ENCODE data around the gene KDM1A.

KDM1A gene

DNA sequence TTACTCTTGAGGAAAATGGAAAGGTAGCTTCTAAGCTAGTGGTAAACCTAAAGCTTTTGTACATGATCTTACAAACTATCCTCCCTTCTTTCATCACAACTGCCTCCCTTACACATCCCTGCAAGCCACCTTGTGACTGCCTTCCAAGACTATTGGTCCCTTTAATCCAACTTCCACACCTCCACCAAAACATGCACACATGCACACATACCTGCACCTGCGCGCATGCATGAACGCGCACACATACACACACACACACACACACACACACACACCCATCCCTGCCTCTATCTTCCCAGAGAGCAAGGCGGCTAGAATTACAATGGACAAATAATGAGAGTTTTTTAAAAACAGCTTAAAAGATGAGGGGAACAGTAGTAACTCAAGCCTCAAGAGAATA is 91.1 kb downstream of the KDM1A start:
- no peak for DNase-seq (ENCODE audit: low read depth)

DNA sequence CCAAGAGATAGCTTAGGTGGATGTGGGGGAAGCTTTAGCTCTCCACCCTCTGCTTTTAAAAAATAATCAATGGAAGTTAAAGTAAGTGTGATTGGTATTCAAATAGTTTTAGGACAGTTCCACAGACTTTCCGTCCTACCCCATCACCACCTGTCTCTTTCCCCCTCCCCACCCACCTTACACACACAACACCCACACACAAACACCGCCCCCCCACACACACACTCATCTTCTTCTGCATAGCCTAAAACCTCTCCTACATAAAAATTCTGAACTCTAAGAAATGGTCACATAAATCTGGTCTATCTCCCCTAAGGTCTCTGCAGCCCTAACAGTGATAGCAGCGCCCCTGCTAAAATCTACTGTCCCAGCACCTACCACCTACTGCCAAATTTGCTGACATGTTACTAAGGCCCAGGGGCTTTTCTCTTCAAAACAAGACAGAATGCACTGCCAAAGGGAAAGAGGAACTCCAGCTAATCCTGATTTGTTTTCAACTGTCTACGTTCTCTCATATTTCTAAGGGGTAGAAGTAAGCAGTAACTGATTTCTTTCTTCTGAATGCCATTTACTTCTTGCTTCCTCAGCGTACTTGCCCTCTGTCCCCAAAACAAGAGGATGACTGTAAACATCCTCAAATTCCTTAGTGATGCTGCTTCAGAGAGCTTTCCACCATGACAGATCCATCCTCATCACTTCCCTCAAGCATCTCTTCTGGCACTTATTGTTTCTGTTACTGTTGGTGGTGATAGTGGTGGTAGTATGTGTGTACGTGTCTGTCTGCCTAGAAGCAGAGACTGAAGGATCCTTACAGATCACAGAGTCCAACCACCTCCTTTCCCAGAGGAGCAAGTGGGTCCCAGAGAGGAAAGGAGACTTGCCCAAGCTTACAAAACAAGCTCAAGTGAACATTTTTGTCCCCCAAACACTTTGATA is 92.6 kb downstream of the KDM1A start:
- no peak for DNase-seq (ENCODE audit: low read depth)

- no peak for DNase-seq (ENCODE audit: low read depth)
These were observed 95.3 kb downstream of the KDM1A start for GRCh38 chr1:23114424-23115079.

GRCh38 chr1:23116216-23116836 is 97.1 kb downstream of the KDM1A start:
- no peak for DNase-seq (ENCODE audit: low read depth)

DNA sequence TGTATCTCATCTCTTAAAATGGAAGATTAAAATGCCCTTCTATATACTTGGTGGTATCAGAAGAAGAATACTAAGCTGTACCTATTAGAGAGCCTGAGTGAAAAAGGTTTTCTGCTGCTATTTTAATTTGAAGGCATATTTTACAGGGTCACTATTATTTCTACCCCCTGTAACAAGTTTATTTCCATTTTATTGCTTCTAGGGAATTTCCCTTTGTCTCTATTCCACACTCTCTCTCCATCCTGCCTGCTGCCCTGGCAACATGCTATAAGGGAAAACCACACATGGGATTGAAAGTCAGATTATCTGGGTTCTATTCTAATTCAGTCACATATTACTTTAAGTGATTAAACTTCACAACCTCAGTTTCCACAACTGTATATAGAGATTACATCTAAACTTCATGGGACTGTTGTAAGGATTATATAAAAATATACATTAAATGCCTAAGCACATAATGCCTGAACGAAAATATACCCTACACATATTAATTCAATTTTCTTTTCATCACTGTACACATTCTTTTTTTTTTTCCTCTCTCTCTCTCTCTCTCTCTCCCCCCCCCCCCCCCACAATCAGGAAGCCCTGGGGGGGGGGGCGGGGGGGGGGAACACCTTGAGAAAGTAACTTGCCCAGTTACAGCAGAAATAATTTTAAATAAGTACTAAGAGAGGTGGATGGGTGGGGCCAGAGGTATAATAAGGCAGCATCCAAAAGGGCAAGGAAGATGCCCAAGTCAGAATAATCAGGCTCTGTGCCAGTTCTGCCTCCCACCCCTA is 97.8 kb downstream of the KDM1A start:
- DNase-seq (ENCODE audit: low read depth) = no peak

- DNase-seq (ENCODE audit: low read depth) = no peak
These were observed 99.1 kb downstream of the KDM1A start for GRCh38 chr1:23118407-23118806.

- DNase-seq (ENCODE audit: low read depth) = no peak
These were observed 99.9 kb downstream of the KDM1A start for GRCh38 chr1:23118957-23119792.

DNA sequence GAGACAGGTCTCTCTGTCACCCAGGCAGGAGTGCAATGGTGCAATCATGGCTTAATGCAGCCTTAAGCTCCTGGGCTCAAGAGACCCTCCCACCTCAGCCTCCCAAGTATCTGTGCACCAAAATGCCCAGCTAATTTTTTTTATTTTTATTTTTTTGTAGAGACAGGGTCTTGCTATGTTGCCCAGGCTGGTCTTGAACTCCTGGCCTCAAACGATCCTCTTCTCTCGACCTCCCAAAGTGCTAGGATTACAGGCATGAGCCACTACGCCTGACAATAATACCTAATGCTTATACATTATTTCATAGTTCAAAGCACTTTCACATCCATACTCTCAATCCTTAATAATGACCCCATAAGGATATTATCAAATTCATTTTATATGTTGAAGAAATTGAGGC is 101.1 kb downstream of the KDM1A start:
- no peak for DNase-seq (ENCODE audit: low read depth)

DNA sequence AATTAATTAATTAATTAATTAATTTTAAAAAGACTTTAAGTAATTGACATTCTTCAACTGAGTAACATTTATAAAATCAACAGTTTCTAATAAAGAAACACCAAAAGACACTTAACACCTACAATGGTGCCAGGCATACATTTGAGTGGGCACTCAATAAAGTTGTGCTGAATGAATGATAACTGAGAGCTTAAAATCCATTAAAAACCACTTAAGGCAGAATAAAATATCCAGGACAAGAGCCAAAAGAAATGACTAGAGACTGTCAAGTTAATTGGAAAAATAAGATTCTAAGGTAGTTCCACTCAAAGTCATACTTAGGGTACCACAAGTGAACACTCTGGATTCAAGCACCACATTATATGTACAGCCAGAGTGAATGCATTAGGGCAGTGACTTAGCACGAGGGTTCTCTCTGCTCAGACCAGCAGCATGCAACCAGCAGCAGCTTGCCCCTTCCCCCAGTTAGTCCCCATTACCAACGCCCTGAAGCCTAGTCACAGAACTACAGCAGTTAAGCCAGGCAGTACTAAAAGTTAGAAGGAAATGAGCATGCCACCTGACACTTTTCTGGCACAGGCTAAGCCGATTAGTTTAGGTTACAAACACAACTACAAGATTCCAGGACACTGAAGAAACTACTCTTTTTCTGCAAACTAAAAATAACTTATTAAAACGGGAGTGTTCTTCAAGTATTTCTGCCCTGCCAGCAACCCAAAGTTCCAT is 102.9 kb downstream of the KDM1A start:
- no peak for DNase-seq (ENCODE audit: low read depth)

- no peak for DNase-seq (ENCODE audit: low read depth)
These were observed 103.5 kb downstream of the KDM1A start for GRCh38 chr1:23122796-23123195.

DNA sequence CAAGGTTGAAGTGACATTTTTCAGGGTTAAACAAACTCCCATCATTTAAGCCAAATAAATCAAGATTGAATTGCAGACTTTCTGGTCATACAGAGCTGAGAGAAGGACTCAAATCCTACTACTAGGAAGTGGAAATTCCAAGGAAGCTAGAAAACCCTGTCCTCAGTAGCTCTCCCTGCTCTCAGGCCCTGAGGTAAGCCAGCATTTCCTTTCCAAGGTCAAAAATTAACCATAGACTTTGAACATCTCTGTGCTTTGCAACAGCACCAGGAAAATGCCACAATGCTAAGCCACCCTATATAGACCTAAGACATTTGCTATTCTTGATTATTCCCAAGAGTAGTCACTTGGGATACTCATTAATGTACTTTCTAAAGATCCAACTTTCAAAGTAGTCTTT is 104.3 kb downstream of the KDM1A start:
- no peak for DNase-seq (ENCODE audit: low read depth)

DNA sequence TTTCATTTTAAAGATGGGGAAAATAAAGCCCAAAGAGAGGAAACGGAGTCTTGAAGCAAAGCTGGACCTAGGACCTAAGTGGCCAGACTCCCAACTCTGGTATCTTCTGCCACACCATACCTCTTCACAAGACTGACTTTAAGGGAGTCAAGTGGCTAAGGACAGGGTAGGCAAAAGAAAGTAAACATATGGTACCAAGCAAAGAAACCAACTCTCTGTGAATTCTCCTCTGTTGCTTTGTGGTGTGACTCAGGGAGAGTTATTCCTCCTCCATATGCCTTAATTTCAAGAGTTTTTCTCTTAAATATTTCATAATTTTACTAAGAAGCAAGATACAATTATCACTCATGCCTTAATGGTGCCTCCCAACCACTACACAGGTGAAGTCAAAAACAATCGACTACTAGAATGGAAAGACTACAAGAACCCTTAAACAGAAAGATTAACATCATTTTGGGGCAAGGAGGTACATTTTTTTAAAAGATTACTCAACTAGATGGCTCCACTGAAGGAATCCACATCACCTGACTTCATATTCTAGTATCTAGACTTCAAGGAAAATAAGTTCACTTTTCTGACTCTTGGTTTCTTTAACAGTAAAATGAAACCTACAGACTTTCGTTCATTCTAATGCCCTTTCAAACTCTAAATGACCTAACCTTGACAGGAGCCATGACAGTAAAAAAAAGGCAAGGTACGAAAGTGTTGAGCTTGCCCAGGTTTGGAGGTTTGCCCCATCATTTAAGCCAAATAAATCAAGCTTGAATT is 105.2 kb downstream of the KDM1A start:
- no peak for DNase-seq (ENCODE audit: low read depth)

- no peak for DNase-seq (ENCODE audit: low read depth)
These were observed 106.2 kb downstream of the KDM1A start for GRCh38 chr1:23125489-23125888.

DNA sequence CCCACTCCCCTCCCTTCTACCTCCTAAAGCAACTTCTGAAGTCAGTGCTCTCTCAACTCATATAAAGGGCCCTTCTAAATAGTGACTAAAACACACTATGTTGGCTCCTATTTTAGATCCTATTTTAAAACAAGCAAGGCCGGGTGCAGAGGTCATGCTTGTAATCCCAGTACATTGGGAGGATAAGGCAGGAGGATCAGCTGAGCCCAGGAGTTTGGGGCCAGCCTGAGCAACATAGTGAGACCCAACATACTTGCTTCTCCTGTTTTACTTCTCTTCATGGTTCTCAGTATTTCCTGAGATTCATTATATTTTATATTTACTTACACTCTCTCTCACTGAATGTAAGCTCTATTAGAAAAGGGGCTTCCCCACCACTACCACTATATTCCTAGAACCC is 106.9 kb downstream of the KDM1A start:
- DNase-seq (ENCODE audit: low read depth) = no peak

GRCh38 chr1:23126801-23127200 is 107.5 kb downstream of the KDM1A start:
- no peak for DNase-seq (ENCODE audit: low read depth)

DNA sequence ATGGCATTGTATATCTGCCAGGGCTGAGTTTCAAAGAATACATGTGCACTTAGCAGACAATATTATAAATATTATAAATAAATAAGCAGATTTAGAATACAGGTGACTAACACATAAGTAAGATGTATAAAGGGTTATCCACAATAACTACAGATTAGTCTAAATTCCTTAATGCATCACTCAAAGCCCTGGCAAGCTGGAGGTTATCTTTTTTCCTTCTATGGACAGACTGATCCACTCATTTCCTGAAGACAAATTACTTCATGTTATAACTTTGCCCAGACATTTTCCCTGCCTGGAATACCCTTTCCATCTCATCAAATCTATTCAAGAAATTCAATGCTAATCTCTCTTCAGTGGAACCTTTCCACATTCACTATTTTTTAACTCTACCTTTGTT is 110.6 kb downstream of the KDM1A start:
- no peak for DNase-seq (ENCODE audit: low read depth)

GRCh38 chr1:23132033-23132432 is 112.8 kb downstream of the KDM1A start:
- no peak for DNase-seq (ENCODE audit: low read depth)
